Posterior vena cava (tissue), 2 donors: ENCODE data around the gene NMS. TPM values are rescaled to one million over a fixed set of nuclear protein-coding genes. Genes with fewer than 3 reads are reported as not detected.

Experiments
- DNase-seq: peaks from one replicate; pipeline ENCODE4 v3.0.0-alpha.2; 2020; ENCODE audit warnings: low spot score
- intact Hi-C, 2 donors: fragments of 100-400 bp; cut with DNase I; formaldehyde crosslinking; loops; one replicate each; pipeline versions ENCODE4 v1.14.1 to v1.14.2; 2022 to 2023
- total RNA-seq, 2 donors: library from RNA; stranded (reverse); fragmentation: NEBNext Ultra II Directional; extraction: Animal tissue kit (Norgen Biotek cat#: 25700); gene quantifications; one replicate each; pipeline ENCODE4 v1.2.1, GENCODE V29; 2021
- donor health status: DM: yes; HTN: yes; CAD: no.
- donor health status: DM: yes; HTN: yes; CAD: no.

Gene NMS
- total RNA-seq, 2 donors from 2014 or later = not detected

- intact Hi-C loops = no loop called here
- no peak for DNase-seq
These were observed 12.5 kb downstream of the NMS start for GRCh38 chr2:100482741-100483140.

GRCh38 chr2:100483895-100484294 is 13.6 kb downstream of the NMS start:
- intact Hi-C loops = no loop called here
- no peak for DNase-seq

- intact Hi-C loops = no loop called here
- no peak for DNase-seq
These were observed 14.1 kb downstream of the NMS start for GRCh38 chr2:100484390-100484789.

GRCh38 chr2:100485396-100485795 is 15.1 kb downstream of the NMS start:
- intact Hi-C loops = loop anchor here in 1 of 2 donors (5.0 kb wide), 1 partner anchor 1392 kb away; no protein-coding TSS in a partner anchor
- DNase-seq = no peak

GRCh38 chr2:100494712-100495111 is 24.4 kb downstream of the NMS start:
- DNase-seq = no peak
- intact Hi-C loops = no loop called here

GRCh38 chr2:100502782-100503181 is 32.5 kb downstream of the NMS start:
- intact Hi-C loops = no loop called here
- no peak for DNase-seq

- no peak for DNase-seq
- intact Hi-C loops = no loop called here
These were observed 34.3 kb downstream of the NMS start for GRCh38 chr2:100504542-100504941.

GRCh38 chr2:100509066-100509465 is 38.8 kb downstream of the NMS start:
- DNase-seq = no peak
- intact Hi-C loops = no loop called here

- intact Hi-C loops = loop anchor here in 1 of 2 donors (2.0 kb wide), 1 partner anchor 73 kb away; no protein-coding TSS in a partner anchor
- DNase-seq = no peak
These were observed 43.4 kb downstream of the NMS start for GRCh38 chr2:100513650-100514049.

- DNase-seq = no peak
- intact Hi-C loops = no loop called here
These were observed 47.3 kb downstream of the NMS start for GRCh38 chr2:100517556-100517955.

GRCh38 chr2:100518801-100519200 is 48.5 kb downstream of the NMS start:
- intact Hi-C loops = no loop called here
- no peak for DNase-seq

- intact Hi-C loops = no loop called here
These were observed 49.9 kb downstream of the NMS start for GRCh38 chr2:100520224-100520623.

GRCh38 chr2:100522430-100522829 is 52.1 kb downstream of the NMS start:
- DNase-seq = no peak
- intact Hi-C loops = no loop called here

More at GRCh38 chr2:100520224-100520623, 49.9 kb downstream of the NMS start:
- no peak for DNase-seq

- intact Hi-C loops = no loop called here
- no peak for DNase-seq
These were observed 54.0 kb downstream of the NMS start for GRCh38 chr2:100524331-100524730.

- DNase-seq = no peak
- intact Hi-C loops = no loop called here
These were observed 56.6 kb downstream of the NMS start for GRCh38 chr2:100526868-100527267.

- DNase-seq = no peak
- intact Hi-C loops = no loop called here
These were observed 57.2 kb downstream of the NMS start for GRCh38 chr2:100527440-100528015.

GRCh38 chr2:100529176-100529575 is 58.9 kb downstream of the NMS start:
- intact Hi-C loops = no loop called here
- no peak for DNase-seq

- DNase-seq = no peak
- intact Hi-C loops = no loop called here
These were observed 59.6 kb downstream of the NMS start for GRCh38 chr2:100529900-100530299.
